Ureter (tissue), 1 donor: ENCODE data around the gene CYP4F3. TPM values are rescaled to one million over a fixed set of nuclear protein-coding genes. Genes with fewer than 3 reads are reported as not detected.
"Not testable (repeated sequence)": the region's sequence is repeated elsewhere in the genome, so short reads cannot be mapped to it uniquely, and the experiment has no call there.

Experiments
- DNase-seq: peaks from one replicate; pipeline ENCODE4 v3.0.0-alpha.2; 2020; ENCODE audit warnings: low spot score
- total RNA-seq: library from RNA; stranded (reverse); gene quantifications from one replicate; pipeline ENCODE4 v1.2.4, GENCODE V29; 2023
- donor health status: DM: yes; HTN: yes; CAD: no.

CYP4F3 gene, protein sequence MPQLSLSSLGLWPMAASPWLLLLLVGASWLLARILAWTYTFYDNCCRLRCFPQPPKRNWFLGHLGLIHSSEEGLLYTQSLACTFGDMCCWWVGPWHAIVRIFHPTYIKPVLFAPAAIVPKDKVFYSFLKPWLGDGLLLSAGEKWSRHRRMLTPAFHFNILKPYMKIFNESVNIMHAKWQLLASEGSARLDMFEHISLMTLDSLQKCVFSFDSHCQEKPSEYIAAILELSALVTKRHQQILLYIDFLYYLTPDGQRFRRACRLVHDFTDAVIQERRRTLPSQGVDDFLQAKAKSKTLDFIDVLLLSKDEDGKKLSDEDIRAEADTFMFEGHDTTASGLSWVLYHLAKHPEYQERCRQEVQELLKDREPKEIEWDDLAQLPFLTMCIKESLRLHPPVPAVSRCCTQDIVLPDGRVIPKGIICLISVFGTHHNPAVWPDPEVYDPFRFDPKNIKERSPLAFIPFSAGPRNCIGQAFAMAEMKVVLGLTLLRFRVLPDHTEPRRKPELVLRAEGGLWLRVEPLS
- total RNA-seq, result 10.7 TPM

DNA sequence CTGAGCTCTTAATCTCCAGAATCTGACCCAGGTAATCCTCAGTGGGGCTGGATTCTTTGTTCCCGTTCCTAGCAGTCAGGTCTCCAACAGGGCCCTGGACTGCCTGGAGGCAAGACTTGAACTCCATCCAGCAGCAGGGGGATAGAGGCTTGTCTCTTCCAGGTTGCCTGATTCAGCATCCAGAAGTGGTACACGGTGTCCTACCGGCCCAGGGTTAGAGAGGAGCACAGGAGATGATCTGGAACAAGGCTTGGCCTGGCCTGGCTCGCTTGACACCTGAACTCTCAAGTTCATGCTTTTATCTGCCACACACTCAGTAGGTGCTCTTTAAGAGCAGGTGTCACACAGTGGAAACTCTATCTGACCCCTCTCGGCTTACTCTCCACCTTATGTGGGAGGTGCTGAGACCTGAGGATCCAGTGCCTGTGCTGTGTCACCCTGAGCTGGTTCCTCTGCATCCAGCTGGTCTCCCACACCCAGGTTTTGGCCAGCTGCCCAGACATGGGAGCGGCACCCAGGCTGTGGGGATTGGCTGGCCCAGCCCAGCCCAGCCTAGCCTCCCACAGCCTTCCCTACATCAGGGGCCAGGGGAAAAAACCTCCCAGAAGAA is at the start of gene CYP4F3:
CYP4F3 (plus strand) TSS at position 604 of the 610 bp plus-strand sequence. CDS start 519 bp downstream, outside the sequence.
- DNase-seq, result peak; percentile 94

DNA sequence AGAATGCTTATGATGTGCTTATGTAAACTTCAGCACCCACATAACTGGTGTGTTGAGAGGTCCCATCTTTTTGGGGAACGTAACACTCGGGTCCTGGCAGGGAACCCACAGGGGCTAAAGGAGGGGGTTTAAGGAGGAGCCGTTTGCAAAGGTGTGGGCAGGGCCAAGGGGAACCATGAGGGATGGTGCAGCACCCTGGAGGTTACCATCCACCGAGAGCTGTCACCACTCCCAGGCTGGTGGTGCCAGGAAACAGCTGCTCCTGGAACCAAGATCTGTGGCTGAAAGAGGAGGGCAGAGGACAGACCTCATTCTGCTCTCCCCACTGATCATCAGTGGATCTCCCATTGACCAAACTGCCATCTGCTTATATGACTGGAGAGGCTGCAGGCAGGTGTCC is 48.9 kb upstream of the CYP4F3 start:
- no peak for DNase-seq

DNA sequence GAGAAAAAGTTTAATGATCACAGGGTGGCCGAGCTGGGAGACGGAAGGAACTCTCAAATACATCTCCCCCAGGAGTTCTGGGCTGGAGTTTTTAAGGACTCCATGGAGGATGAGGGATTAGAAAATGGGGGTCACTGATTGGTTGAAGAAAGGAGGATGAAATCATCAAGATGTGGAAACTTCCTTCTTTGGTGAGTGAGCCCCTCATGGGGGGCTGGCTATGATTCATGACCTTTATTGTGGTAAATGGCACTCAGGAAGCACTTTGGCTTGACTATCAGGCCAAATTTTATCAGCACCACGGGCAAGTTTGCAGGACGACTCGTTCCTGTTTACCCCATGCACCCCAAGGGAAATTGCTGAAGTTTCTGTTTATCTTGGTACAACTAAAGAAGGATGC is 48.2 kb upstream of the CYP4F3 start:
- DNase-seq, result not testable (repeated sequence)

DNA sequence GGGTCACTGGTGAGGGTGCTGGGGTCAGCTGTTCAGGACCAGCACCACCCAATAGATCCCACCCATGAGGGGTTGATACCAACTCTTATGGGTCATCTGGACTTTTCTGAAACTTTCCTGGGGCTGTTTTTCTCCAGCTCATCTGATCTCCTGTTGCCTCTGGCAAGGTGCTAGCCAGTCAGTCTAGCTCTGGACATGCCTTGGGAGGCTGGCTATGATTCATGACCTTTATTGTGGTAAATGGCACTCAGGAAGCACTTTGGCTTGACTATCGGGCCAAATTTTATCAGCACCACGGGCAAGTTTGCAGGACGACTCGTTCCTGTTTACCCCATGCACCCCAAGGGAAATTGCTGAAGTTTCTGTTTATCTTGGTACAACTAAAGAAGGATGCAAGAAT is 46.9 kb upstream of the CYP4F3 start:
- not testable (repeated sequence) for DNase-seq

DNA sequence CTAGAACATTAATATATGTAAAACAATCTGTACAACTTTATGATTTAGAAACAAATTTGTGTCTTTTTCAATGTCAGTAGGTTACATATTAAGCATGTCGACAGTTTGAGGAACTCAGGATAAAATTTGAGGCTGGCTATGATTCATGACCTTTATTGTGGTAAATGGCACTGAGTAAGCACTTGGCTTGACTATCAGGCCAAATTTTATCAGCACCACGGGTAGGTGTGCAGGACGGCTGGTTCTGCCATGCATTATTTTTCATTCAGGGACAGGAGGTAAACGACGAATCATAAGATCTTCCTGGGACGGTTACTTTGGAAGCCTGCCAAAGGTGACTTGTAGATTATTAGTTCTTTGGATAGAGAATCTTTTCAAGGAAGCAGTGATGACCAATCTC is 45.6 kb upstream of the CYP4F3 start:
- DNase-seq, result no peak

DNA sequence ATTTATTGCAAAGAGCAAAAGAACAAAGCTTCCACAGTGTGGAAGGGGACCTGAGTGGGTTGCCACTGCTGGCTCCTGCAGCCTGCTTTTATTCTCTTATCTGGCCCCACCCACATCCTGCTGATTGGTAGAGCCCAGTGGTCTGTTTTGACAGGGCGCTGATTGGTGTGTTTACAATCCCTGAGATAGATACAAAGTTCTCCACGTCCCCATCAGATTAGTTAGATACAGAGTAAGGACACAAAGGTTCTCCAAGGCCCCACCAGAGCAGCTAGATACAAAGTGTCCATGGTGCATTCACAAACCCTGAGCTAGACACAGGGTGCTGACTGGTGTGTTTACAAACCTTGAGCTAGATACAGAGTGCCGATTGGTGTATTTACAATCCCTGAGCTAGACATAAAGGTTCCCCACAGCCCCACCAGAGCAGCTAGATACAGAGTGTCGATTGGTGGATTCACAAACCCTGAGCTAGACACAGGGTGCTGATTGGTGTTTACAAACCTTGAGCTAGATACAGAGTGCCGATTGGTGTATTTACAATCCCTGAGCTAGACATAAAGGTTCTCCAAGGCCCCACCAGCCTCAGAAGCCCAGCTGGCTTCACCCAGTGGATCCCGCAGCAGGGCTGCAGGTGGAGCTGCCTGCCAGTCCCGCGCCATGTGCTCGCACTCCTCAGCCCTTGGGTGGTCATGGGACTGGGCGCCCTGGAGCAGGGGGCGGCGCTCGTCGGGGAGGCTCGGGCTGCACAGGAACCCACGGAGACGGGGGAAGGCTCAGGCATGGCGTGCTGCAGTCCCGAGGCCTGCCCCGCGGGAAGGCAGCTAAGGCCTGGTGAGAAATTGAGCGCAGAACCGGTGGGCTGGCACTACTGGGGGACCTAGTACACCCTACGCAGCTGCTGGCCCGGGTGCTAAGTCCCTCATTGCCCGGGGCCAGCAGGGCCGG is 32.4 kb upstream of the CYP4F3 start:
- not testable (repeated sequence) for DNase-seq

DNA sequence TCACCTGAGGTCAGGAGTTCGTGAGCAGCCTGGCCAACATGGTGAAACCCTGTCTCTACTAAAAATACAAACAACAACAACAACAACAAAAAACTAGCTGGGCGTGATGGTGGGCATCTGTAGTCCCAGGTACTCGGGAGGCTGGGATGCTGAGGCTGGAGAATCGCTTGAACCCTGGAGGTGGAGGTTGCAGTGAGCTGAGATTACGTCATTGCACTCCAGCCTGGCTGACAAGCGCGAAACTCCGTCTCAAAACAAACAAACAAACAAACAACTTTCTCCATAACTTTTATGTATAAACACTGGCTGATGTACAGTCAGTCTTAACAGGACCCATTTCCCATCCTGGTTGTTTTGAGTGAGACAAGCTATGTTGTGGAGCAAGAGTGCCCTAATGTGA is 31.4 kb upstream of the CYP4F3 start:
- DNase-seq, result no peak

DNA sequence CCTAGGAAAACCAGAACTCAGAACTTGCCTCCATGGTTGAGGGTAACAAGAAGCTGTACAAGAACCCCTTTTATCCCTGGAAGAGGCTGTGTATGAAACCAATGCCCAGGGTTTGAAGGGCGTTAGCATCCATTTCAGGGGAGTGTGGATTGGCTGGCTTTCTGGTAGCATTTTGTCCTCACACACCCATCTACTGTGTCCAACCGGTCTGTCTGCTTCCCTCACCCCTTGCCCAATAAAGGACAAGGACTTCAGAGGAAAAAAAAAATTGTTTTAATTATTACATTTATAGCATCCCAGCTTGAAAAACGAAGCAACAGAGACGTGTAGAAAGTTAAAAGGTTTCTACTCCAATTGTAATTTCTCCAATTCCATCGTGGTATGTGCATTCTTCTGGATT is 28.4 kb upstream of the CYP4F3 start:
- DNase-seq, result no peak

DNA sequence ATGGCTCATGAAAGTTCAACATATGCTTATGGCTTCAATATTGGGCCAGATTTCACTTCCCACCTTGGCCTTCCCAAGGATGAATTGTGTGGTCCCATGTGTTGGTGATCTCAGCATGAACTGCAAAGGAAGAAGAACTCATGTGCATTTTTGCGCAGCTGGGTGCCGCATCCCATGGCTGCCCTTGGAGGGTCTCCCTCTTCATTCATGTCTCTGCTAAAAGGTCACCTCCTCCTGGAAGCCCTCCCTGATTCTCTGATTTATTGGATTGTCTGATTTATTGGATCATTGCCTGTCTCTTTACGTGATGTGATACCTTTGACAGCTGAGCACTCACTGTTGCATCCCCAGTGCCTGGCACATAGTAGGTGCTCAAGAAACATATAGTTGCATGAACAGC is 27.4 kb upstream of the CYP4F3 start:
- DNase-seq, result no peak

DNA sequence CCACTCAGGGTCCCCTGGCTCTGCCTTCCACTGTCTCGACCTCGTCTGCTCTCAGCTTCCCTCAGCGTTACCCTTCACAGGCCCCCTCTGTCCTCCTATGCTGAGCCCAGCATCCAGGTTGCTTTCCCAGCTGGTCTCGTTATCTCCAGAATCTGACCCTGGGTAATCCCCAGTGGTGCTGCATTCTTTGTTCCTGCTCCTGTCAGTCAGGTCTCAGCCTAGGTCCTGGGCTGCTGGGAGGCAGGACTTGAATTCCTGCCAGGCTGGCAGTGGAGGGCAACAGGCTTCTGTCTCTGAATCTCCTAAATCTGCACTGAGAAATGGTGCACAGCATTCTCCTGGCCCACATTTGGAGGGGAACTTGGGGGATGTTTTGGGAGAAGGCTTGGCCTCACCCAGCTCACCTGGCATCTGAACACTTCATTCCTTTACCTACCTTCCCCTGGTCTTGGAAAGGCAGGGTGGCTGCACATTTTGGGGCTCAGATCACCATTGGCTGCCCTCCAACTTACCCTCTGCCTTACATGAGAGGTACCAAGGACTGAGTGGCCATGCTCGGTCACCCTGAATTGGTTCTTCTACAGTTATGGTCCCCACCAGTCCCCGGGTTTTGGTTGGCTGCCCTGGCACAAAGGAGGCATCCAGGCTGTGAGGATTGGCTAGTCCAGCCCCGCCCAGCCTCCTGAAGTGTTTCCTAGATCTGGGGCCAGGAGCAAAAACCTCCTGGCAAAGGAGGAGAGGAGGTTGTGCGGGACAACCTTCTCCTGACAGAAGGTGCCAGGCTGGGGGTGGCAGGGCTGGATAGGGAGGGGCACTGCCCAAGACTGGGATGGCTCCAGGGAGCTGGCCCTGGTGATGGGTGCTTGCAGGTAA is 26.0 kb upstream of the CYP4F3 start, which contains the start of gene CYP4F8:
CYP4F8 (plus strand) TSS at position 712 of the 873 bp plus-strand sequence. CDS start 399 bp downstream, outside the sequence.
- DNase-seq, result no peak

DNA sequence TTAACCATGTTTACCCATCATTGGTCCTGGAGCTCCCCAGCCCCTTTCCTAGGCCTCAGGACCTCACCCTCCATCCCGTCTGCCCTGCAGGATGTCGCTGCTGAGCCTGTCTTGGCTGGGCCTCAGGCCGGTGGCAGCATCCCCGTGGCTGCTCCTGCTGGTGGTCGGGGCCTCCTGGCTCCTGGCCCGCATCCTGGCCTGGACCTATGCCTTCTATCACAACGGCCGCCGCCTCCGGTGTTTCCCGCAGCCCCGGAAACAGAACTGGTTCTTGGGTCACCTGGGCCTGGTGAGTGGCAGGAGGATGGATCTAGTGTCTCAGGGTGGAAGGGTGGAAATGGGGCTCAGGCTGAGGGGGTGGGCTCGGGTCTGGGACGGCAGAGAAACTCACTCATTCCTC is 25.2 kb upstream of the CYP4F3 start:
- no peak for DNase-seq

DNA sequence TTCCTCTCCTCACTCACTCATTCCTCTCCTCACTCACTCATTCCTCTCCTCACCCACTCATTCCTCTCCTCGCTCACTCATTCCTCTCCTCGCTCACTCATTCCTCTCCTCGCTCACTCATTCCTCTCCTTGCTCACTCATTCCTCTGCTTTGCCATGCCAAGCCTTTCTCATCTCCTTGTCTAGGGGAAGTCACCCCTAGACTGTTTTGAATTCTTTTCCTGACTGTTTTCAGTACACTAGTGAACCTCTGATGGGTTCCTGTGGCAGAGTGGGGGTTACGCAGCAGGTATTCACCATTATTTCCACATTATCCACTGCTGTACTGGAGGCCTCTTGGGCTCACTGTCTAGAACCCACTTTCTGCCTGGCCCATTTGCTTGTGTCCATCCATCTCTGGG is 24.5 kb upstream of the CYP4F3 start:
- no peak for DNase-seq

DNA sequence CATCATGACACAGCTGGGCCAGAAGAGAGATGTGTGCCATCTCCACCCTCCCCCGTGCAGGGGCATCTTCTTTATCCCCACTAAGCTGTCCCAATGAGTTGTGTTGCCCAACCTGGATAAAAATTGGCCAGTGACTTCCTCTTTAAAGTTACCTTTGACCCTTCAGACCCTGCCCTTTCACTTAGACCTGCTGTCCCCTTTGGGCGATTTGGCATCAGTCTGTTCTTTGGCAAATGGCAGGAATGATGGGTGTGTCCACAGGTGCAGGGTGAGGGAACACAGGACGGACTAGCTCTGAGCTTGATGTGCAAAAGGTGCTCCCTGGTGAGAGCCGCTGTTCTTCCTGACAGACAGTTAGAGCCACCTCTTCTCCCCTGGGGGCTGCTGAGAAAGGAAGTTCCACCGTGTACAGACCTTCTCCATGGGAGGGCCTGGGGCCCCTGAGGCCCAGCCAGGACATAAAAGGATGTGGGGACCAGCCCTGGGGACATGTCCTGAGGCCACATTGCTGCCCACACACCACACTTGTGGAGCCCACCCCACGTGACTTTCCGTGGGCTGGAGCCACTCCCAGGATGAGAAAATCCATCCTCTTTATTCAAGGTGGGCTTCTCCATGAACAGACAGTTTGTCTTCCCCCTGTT is 23.9 kb upstream of the CYP4F3 start:
- DNase-seq, result no peak

DNA sequence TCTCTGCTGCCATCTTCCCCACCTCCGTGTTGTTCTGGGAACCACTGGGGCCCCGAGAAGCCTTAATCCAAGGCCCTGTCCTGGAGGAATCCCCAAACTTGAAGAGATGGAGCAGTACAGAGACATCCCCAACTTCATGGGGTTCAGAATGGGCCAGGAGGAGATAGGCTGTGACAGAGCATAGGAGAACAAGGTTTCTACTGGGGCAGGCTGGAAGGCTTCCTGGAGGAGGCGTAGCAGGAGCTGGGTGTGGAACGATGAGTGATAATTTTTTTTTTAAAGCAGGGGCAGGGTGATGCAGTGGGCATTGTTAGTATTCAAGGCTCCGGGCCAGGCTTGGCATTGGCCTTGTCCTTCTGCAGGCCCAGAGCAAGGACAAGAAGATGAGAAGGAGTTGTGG is 22.4 kb upstream of the CYP4F3 start:
- DNase-seq, result no peak

DNA sequence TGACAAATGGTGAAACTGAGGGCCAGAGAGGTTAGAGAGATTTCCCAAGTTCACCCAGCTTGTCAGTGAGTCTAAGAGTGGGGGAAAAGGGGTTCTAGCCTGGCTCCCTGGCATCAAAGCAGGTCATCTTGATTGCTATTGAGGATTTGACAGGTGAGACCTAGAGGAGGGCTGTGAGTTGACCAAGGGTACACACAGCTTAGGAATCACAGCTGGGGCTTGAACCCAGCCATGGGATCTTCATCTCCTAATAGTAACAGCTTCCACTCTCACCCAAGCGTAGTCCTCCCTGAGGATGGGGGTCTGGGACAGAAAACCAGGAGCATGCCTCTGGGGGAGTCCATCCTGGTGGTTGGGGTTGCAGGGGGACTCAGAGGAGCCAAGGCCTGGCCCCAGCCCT is 18.9 kb upstream of the CYP4F3 start:
- no peak for DNase-seq

DNA sequence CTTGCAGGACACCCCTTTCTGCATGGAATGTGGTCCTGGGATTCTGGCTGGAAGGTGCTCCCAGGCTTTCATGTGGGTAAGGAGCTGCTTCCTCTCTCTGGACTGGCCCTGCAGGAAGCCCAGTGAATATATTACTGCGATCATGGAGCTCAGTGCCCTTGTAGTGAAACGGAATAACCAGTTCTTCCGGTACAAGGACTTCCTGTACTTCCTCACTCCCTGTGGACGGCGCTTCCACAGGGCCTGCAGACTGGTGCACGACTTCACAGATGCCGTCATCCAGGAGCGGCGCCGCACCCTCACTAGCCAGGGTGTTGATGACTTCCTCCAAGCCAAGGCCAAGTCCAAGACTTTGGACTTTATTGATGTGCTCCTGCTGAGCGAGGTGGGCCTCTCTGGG is 17.7 kb upstream of the CYP4F3 start:
- no peak for DNase-seq

DNA sequence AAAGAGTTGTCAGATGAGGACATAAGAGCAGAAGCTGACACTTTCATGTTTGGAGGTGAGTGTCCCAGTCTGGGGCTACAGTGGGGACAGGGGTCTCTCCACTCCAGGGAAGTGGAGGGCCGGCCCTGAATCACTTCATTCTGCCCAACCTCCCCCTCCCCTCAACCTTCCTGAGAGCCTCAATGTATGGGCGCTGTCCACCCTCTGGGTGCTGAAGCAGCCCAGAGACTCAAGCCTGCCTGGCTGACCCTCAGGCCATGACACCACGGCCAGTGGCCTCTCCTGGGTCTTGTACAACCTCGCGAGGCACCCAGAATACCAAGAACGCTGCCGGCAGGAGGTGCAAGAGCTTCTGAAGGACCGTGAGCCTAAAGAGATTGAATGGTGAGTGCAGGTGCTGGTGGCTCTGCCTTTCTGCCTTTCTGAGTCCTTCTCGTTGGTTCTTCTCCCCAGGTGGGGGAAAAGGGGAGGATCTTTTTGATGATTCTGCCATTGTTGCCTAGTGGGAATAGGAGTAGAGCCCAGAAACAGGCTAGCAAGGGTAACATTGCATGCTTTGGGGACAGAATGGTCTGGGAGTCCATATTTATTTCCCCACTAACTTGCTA is 16.9 kb upstream of the CYP4F3 start:
- no peak for DNase-seq

DNA sequence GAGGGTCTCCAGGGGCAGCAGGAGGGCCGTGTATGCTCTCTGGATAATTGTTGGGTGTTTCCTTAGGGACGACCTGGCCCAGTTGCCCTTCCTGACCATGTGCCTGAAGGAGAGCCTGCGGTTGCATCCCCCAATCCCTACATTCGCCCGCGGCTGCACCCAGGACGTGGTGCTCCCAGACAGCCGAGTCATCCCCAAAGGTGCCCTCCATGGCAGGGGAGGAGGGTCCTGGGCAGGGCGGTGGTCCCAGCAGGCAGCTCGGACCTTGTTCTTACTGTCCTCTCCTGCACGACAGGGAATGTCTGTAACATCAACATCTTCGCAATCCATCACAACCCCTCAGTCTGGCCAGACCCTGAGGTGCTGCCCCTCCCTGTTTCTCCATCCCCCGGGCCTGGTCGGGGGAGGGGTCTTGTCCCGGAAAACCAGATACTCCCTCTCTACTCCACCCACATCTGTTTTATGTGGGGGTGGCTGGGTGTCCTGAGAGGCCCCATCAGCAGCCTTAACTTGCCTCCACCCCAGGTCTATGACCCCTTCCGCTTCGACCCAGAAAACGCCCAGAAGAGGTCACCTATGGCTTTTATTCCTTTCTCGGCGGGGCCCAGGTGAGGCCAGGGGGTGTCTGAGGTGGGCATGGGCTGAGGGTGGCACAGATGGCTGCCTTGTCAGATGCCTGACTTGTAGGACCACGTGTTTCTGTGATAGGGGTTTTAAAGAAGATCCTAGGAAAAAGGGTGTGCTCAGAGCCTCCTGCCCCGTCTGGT is 12.3 kb upstream of the CYP4F3 start:
- DNase-seq, result peak; percentile 39
